CD4-positive, alpha-beta T cell (primary cell): ENCODE results near the gene NME4. TPM values are rescaled to one million over a fixed set of nuclear protein-coding genes. Genes with fewer than 3 reads are reported as not detected.

Source experiments
- ATAC-seq: fragments of 200-7000 bp; cut with Tn5 transposase; one replicate; pipeline ENCODE4 v1.10.0; 2022; ENCODE audit warnings: mild to moderate bottlenecking; ENCODE audit not compliant: poor library complexity
- CTCF ChIA-PET: fragments of 350-600 bp; sonication (Branson Sonifier 250); formaldehyde crosslinking; loops from one replicate; lab custom pipeline; 2021; ENCODE audit warnings: antibody characterized with exemption, inconsistent platforms; lab: Charles Lee
- POLR2A ChIA-PET: fragments of 350-600 bp; sonication (Branson Sonifier 250); formaldehyde crosslinking; loops from one replicate; lab custom pipeline; 2021; ENCODE audit warnings: antibody characterized with exemption, inconsistent platforms; lab: Charles Lee
- DNase-seq, 14 experiments: peaks; one replicate each; pipeline ENCODE4 v3.0.0-alpha.2; 2013 to 2020; ENCODE audit warnings: mixed read lengths in 2 of 14
- H3K27ac ChIP-seq, 2 donors: one replicate each; pipeline versions ENCODE4 v1.5.1 to v1.7.0; 2013; ENCODE audit warnings: low read length in 2 of 2, low read depth in 1 of 2, mild to moderate bottlenecking in 1 of 2
- H3K27me3 ChIP-seq, 2 experiments: 1 replicate in 1 of 2; 2 replicates in 1 of 2; pipeline versions ENCODE4 v1.6.1 to v1.7.0; 2013; ENCODE audit warnings: low read length in 2 of 2, control low read depth in 1 of 2, mild to moderate bottlenecking in 1 of 2, moderate library complexity in 1 of 2; ENCODE audit not compliant: insufficient read depth in 2 of 2, control insufficient read depth in 1 of 2
- H3K36me3 ChIP-seq: one replicate; pipeline ENCODE4 v1.6.1; 2013; ENCODE audit warnings: low read length, control low read depth; ENCODE audit not compliant: insufficient read depth
- H3K4me1 ChIP-seq: one replicate; pipeline ENCODE4 v1.6.1; 2013; ENCODE audit warnings: low read length, control low read depth; ENCODE audit not compliant: insufficient read depth
- H3K4me3 ChIP-seq: one replicate; pipeline ENCODE4 v1.5.1; 2013; ENCODE audit warnings: mild to moderate bottlenecking, low read length, moderate library complexity
- H3K9me3 ChIP-seq, 2 experiments: 1 replicate in 1 of 2; 2 replicates in 1 of 2; pipeline versions ENCODE4 v1.6.1 to v1.7.0; 2013; ENCODE audit warnings: low read length in 2 of 2, mild to moderate bottlenecking in 2 of 2, control low read depth in 1 of 2, moderate library complexity in 1 of 2; ENCODE audit not compliant: control insufficient read depth in 1 of 2, insufficient read depth in 1 of 2
- H3K27ac Mint-ChIP-seq: one replicate; pipeline ENCODE4 v1.8.0; 2020; ENCODE audit warnings: mixed read lengths
- H3K27me3 Mint-ChIP-seq: one replicate; pipeline ENCODE4 v1.8.0; 2021; ENCODE audit warnings: mixed read lengths
- H3K36me3 Mint-ChIP-seq: one replicate; pipeline ENCODE4 v1.8.0; 2021; ENCODE audit warnings: low read depth, mixed read lengths
- H3K4me1 Mint-ChIP-seq: one replicate; pipeline ENCODE4 v1.8.0; 2021; ENCODE audit warnings: low read depth, mixed read lengths
- H3K4me3 Mint-ChIP-seq: one replicate; pipeline ENCODE4 v1.8.0; 2020; ENCODE audit warnings: mild to moderate bottlenecking, mixed read lengths
- H3K9me3 Mint-ChIP-seq: one replicate; pipeline ENCODE4 v1.8.0; 2020; ENCODE audit warnings: mixed read lengths
- CTCF ChIP-seq: fragments of 200-600 bp; IDR thresholded peaks from one replicate; pipeline ENCODE4 v1.8.0; 2022; ENCODE audit warnings: antibody characterized with exemption, mild to moderate bottlenecking
- intact Hi-C, 2 experiments: fragments of 100-400 bp; cut with DNase I in 1 of 2; cut with micrococcal nuclease in 1 of 2; formaldehyde crosslinking; loops; one replicate each; pipeline versions ENCODE4 v1.15.1 to v1.9.0; 2023 to 2025; cut with DNase I, micrococcal nuclease
- total RNA-seq, 174 experiments: library from RNA in 2 of 174; stranded (reverse) in 2 of 174; gene quantifications; one replicate each; pipeline ENCODE4 v1.2.3 and lab custom pipeline; 2021 to 2026

The NME4 gene
- total RNA-seq, 2 experiments from 2014 or later, result 31.2 to 32.6 TPM

GRCh38 chr16:396199-396598, 800 bp upstream of the NME4 start:
- Histone ChIP-seq H3K9me3 (peaks cover 0 to 10% of the 10 kb centered on the region in 2 experiments), H3K4me3 (peak overlapping the region; percentile 49), H3K27me3 (no peaks in the 10 kb centered on the region), H3K4me1 (peaks cover 25% of the 10 kb centered on the region), H3K36me3 (no peaks in the 10 kb centered on the region), H3K27ac (no peak overlapping the region)
- H3K4me1 Mint-ChIP-seq, result peaks cover 31% of the 10 kb centered on the region
- ChIA-PET POLR2A (interaction anchor here (1.0 to 1.2 kb wide), 2 partner anchors 13 to 14 kb away, joined by 3 read pairs; partner anchors contain the start of gene PGAP6), CTCF (no interaction called here)
- peak overlapping the region; percentile 93 for H3K4me3 Mint-ChIP-seq
- H3K9me3 Mint-ChIP-seq, result no peaks in the 10 kb centered on the region
- peaks cover 5% of the 10 kb centered on the region for H3K36me3 Mint-ChIP-seq
- intact Hi-C loops, result loop anchor here in 1 of 2 experiments (2.0 kb wide), 1 partner anchor 13 kb away; no protein-coding TSS in a partner anchor
- H3K27ac Mint-ChIP-seq, result peak overlapping the region; percentile 90
- DNase-seq (peak in 1 of 14 experiments; percentile 2), ATAC-seq (no peak)
- no peak for TF ChIP-seq CTCF
- H3K27me3 Mint-ChIP-seq, result no peaks in the 10 kb centered on the region

- CTCF ChIA-PET, result no interaction called here
- Histone ChIP-seq H3K27ac (no peak overlapping the region), H3K36me3 (no peaks in the 10 kb centered on the region), H3K4me3 (peak overlapping the region; percentile 49), H3K9me3 (peaks cover 0 to 6% of the 10 kb centered on the region in 2 experiments), H3K27me3 (no peaks in the 10 kb centered on the region), H3K4me1 (peaks cover 26% of the 10 kb centered on the region)
- peak overlapping the region; percentile 93 for H3K4me3 Mint-ChIP-seq
- DNase-seq (peak in 2 of 14 experiments; percentile 39 to 47), ATAC-seq (no peak)
- TF ChIP-seq CTCF, result no peak
- intact Hi-C loops, result loop anchor here (1.0 to 2.0 kb wide), 2 partner anchors 14 kb away; no protein-coding TSS in a partner anchor
- H3K4me1 Mint-ChIP-seq, result peaks cover 31% of the 10 kb centered on the region
- POLR2A ChIA-PET, result interaction anchor here (1.0 to 1.2 kb wide), 2 partner anchors 13 to 14 kb away, joined by 3 read pairs; partner anchors contain the start of gene PGAP6
- peak overlapping the region; percentile 90 for H3K27ac Mint-ChIP-seq
- peaks cover 5% of the 10 kb centered on the region for H3K36me3 Mint-ChIP-seq
- H3K9me3 Mint-ChIP-seq, result no peaks in the 10 kb centered on the region
- no peaks in the 10 kb centered on the region for H3K27me3 Mint-ChIP-seq
Observed at GRCh38 chr16:396605-397004, 394 bp upstream of the NME4 start.

GRCh38 chr16:397736-398332, 835 bp downstream of the NME4 start:
- peak overlapping the region; percentile 44 for H3K27ac Mint-ChIP-seq
- H3K4me1 Mint-ChIP-seq, result peaks cover 26% of the 10 kb centered on the region
- Histone ChIP-seq H3K36me3 (no peaks in the 10 kb centered on the region), H3K4me3 (no peak overlapping the region), H3K27ac (no peak overlapping the region), H3K9me3 (no peaks in the 10 kb centered on the region), H3K27me3 (no peaks in the 10 kb centered on the region), H3K4me1 (peaks cover 25% of the 10 kb centered on the region)
- no peak for ATAC-seq
- peak overlapping the region; percentile 98 for H3K4me3 Mint-ChIP-seq
- no peak for TF ChIP-seq CTCF
- H3K36me3 Mint-ChIP-seq, result peaks cover 5% of the 10 kb centered on the region
- ChIA-PET CTCF (no interaction called here), POLR2A (interaction anchor here (0.9 kb wide), 1 partner anchor 15 kb away, joined by 3 read pairs; no protein-coding TSS in a partner anchor)
- no peaks in the 10 kb centered on the region for H3K9me3 Mint-ChIP-seq
- intact Hi-C loops, result loop anchor here (1.0 to 2.0 kb wide), 2 partner anchors 15 to 16 kb away; no protein-coding TSS in a partner anchor
- DNase-seq, result peak in 6 of 14 experiments; percentile 20 to 67 (median 30)
- no peaks in the 10 kb centered on the region for H3K27me3 Mint-ChIP-seq
